Measurements from ENCODE around the gene ABCA7.

ABCA7 gene

DNA sequence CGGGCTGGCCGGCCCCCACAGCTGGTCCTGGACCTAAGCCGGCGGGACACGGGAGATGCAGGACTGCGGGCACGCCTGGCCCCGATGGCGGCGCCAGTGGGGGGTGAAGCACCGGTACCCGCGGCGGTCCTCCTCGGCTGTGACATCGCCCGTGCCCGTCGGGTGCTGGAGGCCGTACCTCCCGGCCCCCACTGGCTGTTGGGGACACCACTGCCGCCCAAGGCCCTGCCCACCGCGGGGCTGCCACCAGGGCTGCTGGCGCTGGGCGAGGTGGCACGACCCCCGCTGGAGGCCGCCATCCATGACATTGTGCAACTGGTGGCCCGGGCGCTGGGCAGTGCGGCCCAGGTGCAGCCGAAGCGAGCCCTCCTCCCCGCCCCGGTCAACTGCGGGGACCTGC is 36.6 kb upstream of the ABCA7 start:
- DNase-seq, result no peak

DNA sequence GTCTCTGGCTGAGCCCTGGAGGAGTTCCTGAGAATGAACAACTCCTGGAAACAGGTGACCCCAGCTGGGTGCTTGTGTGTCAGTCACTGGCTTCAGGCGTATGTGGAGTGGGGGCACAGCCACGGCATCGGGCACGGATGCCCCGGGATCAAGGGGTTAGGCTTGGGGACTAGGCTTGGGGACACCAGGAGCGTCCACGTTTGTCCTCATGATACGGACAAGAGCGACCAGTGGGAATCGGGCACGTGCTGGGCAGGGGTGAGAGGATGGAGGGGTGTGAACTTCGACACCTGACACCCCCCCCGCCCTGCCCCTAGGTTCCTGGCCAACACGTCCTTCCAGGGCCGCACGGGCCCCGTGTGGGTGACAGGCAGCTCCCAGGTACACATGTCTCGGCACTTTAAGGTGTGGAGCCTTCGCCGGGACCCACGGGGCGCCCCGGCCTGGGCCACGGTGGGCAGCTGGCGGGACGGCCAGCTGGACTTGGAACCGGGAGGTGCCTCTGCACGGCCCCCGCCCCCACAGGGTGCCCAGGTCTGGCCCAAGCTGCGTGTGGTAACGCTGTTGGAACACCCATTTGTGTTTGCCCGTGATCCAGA is 35.6 kb upstream of the ABCA7 start:
- no peak for DNase-seq

DNA sequence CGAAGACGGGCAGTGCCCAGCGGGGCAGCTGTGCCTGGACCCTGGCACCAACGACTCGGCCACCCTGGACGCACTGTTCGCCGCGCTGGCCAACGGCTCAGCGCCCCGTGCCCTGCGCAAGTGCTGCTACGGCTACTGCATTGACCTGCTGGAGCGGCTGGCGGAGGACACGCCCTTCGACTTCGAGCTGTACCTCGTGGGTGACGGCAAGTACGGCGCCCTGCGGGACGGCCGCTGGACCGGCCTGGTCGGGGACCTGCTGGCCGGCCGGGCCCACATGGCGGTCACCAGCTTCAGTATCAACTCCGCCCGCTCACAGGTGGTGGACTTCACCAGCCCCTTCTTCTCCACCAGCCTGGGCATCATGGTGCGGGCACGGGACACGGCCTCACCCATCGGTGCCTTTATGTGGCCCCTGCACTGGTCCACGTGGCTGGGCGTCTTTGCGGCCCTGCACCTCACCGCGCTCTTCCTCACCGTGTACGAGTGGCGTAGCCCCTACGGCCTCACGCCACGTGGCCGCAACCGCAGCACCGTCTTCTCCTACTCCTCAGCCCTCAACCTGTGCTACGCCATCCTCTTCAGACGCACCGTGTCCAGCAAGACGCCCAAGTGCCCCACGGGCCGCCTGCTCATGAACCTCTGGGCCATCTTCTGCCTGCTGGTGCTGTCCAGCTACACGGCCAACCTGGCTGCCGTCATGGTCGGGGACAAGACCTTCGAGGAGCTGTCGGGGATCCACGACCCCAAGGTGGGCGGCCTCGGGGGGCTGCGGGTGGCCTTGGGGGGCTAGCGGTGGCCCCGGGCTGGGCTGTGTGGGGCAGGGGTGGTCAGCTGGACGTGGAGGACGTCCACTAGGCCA is 34.9 kb upstream of the ABCA7 start:
- no peak for DNase-seq

DNA sequence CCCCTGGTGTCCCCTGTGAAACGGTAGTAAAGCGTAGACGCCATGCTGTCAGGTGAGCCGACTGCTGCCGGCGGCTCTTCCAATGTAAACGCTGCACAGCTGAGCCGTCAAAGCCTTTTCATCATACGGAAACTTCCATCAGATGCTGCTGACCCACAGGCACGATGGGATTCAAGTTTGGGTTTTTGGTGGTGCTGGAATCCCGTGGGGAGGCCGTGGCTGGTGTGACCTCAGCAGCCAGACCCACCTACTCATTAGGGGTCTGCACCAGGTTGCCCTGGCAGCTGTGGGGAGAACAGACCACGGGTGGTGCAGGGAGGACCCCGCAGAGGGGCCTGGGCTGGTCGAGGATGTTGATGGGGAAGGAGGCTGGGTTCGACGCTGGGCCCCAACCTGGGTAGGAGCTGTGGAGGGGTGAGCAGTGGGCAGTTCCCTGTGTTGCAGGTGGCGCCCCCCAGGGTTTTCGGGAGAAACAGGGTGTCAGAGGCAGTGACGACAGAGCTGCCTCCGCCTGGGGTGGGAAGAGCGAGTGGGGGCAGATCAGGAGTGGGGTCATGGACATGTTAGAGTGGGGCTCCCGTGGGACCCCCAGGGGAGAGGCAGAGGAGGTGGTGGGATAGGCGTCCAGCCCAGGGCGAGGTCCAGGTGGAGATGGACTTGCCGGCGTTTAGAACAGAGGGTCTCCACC is 33.1 kb upstream of the ABCA7 start:
- DNase-seq, result no peak

DNA sequence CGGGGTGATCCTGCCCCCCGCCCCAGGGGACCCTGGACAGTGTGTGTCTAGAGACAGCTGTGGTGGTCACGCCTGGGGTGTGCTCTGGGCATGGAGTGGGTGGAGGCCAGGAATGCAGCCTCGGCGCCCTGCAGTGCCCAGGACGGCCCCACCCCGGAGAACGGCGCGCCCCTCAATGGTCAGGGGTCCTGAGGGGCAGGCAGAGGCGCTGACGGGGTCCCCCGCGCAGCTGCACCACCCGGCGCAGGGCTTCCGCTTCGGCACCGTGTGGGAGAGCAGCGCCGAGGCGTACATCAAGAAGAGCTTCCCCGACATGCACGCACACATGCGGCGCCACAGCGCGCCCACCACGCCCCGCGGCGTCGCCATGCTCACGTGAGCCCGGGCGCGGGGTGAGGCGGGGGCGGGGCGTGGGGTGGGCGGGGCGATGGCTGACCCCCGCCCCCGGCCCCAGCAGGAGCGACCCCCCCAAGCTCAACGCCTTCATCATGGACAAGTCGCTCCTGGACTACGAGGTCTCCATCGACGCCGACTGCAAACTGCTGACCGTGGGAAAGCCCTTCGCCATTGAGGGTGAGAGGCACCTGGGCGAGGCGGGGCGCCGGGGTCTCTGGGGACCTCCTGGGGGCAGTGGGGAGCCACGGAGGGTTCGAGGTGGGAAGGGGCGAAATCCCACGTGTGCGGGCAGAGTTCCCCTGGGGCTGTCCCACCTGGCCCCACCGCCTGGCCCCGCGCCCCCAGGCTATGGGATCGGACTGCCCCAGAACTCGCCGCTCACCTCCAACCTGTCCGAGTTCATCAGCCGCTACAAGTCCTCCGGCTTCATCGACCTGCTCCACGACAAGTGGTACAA is 32.3 kb upstream of the ABCA7 start:
- no peak for DNase-seq

DNA sequence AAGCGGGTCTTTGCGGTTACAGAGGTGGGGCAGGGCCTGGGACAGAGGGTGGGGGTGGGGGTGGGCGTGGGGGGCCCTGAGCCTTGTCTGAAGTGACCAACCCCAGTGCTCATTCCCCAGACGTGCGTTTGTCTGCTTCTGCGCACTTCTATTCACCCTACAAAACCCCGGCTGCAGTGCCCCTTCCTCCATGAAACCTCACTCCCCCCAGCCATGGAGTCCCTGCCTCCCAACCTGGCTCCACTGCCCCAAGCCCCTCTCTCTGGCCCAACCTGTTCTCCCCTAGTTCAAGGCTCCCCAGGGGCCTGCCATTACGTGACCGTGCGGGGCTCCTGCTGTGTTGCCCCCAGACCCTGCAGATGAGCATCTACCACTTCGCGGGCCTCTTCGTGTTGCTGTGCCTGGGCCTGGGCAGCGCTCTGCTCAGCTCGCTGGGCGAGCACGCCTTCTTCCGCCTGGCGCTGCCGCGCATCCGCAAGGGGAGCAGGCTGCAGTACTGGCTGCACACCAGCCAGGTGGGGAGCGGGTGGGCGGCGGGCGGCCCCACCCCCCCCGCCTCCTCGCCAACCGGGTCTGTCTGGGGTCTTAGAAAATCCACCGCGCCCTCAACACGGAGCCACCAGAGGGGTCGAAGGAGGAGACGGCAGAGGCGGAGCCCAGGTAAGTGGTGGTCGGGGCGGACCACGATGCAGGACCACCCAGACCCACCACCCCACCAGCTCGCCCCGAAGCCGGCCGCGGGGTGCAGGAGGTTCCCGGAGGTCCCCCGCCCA is 31.5 kb upstream of the ABCA7 start:
- no peak for DNase-seq

DNA sequence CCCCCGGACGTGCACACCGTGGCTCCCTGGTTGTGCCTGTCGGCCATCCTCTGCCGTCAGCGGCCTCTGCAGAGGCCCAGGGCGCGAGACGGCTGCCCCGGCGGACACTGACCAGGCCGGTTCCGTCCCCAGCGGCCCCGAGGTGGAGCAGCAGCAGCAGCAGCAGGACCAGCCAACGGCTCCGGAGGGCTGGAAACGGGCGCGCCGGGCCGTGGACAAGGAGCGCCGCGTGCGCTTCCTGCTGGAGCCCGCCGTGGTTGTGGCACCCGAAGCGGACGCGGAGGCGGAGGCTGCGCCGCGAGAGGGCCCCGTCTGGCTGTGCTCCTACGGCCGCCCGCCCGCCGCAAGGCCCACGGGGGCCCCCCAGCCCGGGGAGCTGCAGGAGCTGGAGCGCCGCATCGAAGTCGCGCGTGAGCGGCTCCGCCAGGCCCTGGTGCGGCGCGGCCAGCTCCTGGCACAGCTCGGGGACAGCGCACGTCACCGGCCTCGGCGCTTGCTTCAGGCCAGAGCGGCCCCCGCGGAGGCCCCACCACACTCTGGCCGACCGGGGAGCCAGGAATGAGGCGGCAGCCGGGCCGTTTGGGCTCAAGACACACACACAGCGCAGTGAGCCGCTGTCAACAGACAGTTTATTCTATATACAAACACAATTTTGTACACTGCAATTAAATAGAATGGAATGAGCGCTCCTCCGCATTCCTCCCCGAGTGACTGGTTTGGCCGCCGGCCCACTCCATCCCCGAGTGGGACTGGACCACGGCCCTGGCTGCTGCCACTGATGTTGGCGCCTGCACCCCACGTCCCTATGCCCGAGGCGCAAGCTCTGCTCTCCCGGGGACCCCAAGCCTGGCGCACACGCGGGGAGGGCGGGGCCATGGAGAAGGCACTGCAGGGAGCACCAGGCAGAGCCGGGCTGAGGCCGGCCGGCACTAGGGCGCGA is 30.6 kb upstream of the ABCA7 start:
- no peak for DNase-seq

DNA sequence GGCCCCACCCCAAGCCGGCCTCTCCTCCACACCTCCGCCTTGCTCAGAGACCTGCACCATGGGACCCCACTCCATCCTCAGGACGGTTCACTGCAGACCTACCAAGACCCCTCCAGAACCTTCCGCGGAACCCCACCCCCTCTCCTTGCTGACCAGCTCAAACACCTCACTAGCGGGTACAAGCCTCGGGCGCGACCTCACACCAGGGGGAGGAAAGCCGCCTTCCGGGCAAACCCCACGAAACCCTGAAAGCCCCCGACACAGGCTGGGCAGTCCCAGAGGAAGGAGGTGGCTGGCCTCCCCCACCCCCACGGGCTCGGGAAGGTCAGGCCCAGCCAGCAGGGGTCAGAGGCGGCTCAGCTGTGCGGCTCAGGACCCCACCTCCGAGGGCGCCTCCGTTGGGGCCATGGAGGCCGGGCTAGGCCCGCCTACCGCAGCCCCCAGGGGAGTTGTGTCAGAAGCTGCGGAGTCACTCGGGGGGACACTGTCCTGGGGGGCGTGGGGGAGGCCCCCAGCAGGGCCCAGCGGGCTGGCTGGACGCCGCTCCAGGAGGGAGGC is 29.8 kb upstream of the ABCA7 start:
- no peak for DNase-seq

DNA sequence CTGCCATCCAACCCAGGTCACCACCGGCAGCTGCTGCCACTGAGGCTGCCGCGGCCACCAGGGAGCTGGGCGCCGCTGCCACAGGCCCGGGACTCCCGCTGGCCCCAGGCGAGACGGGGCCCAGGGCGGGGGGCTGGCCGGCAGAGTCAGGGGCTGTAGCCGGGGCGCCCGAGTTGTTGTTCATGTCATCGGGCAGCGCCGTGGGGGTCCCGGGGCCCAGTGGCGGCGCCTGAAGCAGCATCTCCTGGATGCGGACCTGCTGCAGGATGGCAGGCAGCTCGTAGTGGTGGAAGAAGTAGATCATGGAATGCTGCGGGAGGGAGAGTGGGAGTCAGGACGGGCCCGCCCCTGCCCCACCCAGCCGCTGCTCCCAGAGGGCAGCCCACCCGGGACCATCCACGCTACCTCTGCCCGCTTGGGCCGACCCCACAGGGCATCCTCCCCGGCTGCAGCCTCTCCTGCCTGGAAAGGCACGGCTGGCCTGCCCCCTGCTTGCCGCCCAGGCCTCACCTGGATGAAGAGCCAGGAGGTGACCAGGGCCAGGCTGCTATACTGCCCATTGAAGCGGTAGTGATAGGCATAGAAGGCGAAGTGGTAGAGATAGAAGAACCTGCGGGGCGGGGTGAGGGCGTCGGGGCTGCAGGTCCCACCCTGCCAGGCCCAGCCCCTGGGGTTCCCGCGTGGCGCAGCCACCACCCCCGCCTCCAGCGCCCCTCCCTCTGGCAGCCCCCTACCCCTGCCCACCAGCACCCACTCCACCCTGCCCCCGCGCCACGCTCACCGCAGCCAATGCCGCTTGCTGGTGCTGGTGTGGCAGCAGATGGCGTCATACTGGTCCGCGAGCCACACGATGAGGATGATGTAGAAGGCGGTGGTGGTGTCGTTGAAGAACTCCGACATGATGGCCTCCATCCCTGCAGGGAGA is 29.1 kb upstream of the ABCA7 start:
- DNase-seq, result no peak

DNA sequence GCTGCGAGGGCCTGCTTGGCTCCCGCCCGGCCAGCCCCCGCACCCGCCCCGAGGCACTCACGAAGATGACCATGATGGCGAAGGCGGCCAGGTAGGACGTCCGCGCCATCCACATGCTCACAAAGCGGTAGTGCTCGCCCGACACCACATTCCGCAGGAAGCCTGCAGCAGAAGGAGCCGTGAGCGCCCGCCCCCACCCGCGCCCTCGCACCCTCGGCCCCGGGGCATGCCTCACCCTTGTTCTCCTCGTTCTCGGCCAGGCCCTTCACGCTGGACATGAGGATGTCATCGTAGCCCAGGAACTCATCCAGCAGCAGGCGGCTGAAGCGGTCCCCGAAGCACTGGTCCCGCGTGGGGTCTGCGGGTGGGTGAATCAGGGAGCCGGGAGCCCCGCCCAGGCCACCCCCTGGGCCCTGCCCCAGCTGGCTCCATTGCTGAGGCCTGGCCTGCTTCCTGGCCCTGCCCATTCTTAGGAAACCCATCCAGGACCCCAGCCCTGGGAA is 28.0 kb upstream of the ABCA7 start:
- no peak for DNase-seq

DNA sequence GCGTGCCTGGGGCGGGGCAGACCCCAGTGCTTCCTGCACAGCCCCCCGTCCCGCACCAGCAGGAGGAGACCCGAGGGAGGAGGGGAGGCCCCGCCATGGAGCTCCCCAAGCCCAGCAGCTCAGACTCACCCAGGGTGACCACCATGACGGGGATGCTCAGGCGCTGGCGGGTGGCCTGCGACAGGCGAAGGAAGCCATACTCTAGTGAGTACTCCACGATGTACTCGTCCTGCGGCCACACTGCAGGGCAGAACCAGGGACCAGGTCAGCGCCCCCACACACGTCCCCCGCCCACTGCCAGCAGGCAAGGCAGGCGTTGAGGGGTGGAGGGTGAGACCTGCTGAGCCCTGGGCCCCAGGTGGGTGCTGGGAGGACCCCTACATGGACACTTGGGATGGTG is 27.6 kb upstream of the ABCA7 start:
- no peak for DNase-seq

DNA sequence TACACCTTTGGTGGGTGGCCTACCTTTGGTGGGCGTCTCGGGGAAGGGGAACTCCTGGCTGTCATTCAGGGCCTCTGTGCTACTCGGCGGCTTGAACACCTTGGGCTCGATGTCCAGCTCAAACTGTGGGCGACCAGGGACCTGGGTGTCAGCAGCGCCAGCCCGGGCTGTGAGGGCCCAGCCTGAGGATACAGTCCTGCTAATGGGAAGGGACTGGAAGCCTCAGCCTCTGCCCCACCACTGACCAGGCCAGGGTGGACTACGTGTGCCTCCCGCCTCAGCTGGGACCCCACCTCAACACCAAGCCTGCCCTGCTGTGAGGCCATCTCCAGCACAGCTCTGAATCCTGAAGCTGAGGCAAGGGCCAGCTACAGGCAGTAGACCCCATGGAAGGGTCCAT is 26.7 kb upstream of the ABCA7 start:
- DNase-seq, result no peak

DNA sequence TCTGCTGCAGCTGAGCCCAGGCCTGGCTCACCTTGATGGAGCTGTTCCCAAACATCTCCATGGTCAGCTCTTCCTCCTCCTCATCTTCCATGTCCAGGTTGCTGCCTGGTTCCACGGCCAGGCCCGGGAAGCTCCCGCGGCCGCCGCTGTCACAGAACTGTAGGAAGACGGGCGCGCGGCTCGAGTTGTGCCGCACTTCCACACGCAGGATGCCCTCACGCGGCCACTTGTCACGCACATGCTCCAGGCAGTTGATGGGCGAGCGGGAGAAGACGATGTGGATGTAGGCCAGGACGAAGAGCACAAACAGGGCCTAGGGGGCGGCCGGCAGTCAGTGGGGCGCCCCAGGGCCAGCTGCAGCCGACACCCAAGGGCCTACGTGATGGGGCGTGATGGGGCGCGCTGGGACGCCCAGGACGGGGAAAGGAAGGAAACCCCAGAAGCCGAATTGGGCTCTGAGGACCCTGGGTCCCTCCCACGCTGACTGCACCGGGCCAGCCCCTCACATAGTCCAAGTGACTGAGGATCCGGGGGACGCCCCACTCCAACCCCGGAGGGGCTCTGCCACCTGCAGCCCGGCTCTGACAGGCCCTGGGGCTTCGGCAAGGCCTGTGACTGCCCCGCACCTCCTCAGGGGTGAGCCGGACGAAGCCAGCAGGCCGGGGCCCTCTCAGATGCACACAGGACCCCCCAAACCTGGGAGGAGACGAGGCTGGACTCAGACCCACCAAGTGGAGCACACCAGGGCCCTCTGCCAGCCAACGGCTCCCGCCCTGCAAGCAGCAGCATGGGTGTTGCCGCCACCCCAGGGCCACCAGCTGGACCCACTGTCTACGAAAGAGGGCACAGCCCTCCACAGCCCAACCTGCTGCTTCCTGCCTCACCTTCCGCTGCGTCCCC is 25.5 kb upstream of the ABCA7 start:
- no peak for DNase-seq

DNA sequence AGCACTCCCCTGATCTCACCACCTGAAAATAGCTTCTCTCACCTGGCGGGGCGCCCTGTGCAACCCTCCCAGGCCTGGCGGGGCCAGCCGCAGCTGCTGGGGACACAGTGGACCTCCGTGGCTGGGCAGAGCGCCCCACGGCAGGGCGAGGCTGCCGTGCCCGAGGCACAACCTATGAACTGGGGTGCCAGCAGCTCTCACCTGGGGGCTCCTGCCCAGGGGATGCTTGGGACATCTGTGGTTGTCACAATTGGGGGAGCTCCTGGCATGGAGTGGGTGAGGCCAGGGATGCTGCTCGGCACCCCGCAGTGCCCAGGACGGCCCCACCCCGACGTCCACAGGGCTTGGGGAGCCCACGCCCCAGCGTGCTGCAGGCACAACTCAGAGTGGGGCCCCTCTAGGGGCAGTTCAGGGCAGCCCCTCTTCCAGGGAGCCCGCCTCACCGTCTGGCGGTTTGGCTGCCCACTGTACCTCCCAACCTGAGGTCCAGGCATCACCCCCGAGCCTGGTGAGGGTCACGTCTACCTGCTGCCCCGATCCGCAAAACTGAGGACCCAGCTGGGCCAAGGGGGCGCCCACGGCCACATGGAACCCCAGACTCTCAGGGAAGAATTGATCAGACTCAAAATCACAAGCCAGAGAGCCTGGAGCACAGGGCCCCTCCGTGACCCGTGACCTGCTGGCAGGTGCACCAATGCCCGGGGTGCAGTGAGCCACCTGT is 24.7 kb upstream of the ABCA7 start:
- DNase-seq, result no peak

DNA sequence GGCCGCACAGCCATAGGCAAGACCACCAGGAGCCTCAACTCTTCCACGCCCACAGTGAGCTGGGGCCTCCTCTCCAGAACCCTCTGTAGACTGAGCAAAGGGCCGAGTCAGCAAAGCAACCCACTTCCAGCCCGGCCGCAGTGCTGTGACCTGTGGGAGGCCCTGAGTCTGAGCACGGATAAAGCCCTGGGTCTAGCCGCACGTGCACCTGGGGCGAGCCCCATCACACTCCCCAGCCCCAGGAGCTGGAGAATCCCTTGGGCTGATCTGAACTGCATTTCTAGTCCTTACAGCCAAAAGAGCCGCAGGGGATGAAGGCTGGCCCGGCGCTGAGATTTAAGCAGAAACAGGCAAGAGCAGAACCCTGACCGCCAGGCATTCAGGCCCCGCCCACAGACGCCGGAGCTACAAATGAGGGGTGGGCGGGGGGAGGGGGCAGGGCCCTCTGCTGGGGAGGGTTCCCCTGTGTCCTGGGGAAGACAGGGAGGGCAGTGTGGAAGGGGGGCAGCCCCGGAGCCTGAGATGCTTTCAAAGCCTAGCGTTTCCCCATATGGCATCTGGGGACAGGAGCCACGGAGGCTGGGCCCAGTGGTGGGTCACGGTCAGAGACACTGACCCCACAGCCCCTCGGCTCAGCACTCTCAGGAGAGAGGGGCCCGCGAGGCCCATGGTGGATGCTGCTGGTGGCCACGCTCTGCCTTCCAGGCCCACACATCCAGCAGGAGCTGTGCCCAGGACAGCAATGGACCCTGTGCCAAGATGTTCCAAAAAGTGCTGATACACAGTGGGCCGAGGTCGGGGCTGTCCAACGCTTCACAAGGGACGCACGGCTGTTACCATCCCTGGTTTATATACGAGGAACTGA is 23.9 kb upstream of the ABCA7 start:
- DNase-seq, result no peak

DNA sequence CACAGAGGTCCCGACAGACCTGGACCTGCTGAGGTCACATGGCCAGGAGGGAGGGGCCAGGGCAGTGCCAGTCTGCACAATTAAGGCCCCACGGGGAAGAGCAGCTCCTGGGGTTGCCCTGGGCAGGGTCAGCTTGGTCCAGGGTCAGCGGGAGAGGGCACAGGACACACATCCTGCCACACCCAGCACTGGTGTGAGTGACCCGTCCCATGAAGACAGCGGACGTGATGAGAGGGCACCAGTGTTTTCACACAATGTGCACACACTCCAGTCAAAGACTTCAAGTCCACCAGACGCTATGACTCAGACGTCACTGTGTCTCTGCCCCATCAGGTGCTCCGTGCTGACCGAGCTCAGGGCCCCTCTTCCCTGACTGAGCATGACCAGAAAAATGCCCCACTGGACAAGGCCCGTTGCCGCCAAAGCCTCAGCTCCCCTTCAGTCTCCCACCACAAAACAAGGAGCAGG is 23.2 kb upstream of the ABCA7 start:
- DNase-seq, result no peak
